GM03348 (cell line): Measurements from ENCODE around the gene CTNNA1.
"Not testable (repeated sequence)": the region's sequence is repeated elsewhere in the genome, so short reads cannot be mapped to it uniquely, and the experiment has no call there.

Experiments
- DNase-seq: peaks from one replicate; pipeline ENCODE4 v3.0.0; 2012; ENCODE audit warnings: low spot score

The CTNNA1 gene, protein sequence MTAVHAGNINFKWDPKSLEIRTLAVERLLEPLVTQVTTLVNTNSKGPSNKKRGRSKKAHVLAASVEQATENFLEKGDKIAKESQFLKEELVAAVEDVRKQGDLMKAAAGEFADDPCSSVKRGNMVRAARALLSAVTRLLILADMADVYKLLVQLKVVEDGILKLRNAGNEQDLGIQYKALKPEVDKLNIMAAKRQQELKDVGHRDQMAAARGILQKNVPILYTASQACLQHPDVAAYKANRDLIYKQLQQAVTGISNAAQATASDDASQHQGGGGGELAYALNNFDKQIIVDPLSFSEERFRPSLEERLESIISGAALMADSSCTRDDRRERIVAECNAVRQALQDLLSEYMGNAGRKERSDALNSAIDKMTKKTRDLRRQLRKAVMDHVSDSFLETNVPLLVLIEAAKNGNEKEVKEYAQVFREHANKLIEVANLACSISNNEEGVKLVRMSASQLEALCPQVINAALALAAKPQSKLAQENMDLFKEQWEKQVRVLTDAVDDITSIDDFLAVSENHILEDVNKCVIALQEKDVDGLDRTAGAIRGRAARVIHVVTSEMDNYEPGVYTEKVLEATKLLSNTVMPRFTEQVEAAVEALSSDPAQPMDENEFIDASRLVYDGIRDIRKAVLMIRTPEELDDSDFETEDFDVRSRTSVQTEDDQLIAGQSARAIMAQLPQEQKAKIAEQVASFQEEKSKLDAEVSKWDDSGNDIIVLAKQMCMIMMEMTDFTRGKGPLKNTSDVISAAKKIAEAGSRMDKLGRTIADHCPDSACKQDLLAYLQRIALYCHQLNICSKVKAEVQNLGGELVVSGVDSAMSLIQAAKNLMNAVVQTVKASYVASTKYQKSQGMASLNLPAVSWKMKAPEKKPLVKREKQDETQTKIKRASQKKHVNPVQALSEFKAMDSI

DNA sequence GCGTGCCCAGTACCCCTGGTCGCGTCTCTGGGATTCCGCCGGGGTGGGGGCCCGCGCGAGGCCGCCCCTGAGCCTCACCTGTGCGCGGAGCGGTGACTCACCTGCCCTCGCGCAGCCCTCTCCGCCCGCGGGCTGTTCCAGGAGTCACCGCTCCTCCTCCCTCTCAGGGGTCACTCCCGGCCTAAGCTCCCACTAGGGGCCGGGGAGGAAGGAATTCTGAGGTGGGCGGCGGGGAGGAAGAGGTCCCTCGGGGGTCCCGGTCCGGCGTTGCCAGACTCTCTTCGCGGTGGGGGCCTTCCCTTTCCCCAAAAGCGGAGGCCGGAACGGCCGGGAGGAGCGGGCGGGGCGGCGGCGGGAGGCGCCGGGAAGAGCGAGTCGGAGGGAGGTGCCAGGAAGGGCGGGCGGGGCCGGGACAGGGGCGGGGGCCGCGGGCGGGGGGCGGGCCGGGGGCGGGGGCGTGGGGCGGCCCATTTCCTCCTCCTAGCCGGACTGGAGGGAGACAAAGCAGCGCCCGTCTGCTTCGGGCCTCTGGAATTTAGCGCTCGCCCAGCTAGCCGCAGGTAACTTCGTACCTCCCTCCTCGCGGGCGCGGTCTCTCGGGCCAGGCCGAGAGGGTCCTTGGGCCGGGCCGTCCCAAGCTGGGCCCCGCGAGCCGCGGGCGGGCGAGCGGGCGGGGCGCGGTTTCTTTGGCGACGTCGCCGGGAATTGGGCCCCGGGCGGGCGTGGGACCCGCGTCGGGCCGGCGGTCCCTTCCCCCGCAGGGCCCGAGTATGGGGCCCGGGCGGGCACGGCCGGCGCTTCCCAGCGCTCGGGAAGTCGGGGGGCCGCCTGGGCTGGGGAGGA lies at the start of gene CTNNA1:
Gene CTNNA1 (plus strand): TSS at position 475 of the 843 bp plus-strand sequence. CDS start 28,500 bp downstream, outside the sequence.
- peak; percentile 97 for DNase-seq

DNA sequence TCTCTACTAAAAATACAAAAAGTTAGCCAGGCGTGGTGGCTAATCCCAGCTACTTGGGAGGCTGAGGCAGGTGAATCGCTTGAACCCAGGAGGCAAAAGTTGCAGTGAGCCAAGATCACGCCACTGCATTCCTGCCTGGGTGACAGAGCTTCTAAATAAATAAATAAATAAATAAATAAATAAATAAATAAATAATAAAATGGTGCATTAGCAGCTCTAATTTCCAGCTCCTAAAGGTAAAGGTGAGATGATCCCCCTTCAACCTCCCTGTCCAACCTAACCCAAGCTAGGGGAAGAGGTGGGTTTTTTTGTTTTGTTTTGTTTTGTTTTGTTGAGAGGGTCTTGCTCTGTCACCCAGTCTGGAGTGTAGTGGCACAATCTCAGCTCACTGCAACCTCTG lies 49.4 kb upstream of the CTNNA1 start:
- not testable (repeated sequence) for DNase-seq

DNA sequence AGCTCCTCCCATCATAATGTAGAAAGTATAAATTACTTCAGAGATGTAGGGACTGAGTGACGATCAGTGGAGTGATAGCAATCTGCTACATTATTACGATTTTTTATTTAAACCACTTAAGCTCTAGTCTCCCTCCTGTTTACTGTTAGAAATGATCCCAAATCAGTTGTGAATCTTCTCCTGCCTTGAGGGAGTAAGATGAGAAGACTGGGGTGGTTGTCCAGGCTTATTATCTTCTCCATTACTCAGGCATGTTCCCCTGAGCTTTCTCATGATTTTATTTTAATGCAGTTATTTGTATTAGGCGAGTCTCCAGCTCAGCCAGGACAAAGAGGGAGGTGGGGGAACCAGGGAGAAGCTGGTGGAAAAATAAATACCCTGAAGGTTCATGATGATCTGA lies 48.2 kb upstream of the CTNNA1 start:
- DNase-seq: no peak

DNA sequence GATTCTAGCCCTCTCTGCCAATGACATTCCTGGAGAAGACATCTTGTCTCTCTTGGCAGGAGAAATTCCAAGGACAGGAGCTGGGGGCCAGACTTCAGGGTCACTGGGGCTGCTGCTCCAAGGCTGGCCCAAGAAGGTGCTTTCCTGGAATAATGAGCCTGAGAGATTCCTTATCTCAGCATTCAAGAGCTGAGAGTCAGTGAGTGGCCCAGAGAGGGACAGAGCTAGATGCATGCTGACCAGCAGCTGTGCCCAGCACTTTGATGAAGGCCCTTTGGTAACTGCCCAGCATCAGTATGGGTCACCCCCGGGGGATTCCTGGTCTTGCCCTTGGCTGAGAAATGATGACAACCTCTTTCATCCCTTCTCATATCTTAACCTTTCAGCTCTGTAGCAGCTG lies 47.7 kb upstream of the CTNNA1 start:
- no peak for DNase-seq

DNA sequence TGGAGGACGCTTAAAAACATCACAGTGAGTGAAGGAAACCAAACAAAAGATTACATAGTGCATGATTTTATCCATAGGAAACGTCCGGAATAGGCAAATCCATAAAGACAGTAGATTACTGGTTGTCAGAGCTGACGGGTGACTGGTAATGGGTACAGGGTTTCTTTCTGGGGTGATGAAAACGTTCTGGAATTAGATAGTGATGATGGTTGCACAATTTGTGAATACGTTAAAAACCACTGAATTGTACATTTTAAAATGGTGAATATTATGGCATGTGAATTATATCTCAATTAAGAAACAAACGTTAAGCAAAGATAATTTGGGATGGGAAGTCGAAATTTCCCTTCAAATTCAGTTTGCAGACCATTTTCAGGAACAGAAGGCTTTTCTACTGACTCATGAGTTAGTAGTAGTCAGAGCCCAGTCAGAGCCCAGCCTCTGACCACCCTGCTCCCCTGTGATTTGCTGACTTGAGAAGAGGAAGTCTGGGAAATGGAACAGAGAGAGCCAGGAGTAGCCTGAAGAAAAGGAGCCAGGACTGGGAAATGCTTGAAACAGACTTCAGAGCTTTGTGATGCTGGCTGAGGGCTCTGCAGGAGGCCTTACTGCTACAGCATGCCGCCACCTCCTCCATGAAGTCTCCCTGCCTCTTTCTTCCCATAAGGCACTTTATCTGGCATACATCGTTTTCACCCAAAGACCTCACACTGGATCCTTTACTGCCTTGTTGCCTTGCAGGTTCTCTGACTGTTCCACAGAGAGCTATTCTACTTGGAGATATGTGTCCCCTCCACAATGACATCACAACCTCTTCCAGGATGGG lies 46.4 kb upstream of the CTNNA1 start:
- DNase-seq: peak; percentile 87

DNA sequence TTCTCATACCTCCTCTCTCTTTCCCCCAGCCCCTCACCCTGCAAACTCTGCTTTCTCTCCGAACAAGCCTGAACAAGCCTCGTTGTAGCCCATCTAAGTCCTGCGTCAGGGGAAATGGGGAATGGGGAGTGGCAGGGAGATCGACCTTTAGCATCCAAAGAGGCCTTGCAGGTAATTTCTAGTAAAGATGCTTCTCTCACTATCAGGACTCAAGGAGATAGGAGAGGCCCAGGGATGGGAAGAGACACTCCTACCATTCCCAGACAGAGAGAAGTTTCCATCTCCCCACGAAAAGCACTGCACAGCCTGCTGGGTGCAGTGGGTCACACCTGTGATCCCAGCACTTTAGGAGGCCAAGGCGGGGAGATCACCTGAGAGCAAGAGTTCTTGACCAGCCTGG lies 44.4 kb upstream of the CTNNA1 start:
- no peak for DNase-seq

DNA sequence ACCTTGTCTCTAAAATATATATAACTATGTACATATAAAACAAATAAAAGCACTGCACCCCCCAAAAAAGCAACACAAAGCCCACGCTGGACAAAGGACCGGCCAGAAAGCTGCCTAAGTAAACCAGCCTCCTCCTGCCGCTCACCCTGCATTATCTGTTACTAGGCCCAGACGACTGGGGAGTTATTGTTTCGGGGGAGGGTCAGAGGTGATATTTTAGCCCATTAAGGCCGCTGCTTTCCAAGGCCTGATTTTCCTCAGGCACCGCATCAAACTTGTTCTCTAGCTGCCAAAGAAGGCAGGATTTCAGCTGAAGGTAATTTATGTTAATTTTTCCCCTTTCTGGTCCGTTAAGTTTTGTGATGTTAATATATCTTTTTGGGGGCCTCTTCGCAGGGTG lies 44.0 kb upstream of the CTNNA1 start:
- DNase-seq: no peak

DNA sequence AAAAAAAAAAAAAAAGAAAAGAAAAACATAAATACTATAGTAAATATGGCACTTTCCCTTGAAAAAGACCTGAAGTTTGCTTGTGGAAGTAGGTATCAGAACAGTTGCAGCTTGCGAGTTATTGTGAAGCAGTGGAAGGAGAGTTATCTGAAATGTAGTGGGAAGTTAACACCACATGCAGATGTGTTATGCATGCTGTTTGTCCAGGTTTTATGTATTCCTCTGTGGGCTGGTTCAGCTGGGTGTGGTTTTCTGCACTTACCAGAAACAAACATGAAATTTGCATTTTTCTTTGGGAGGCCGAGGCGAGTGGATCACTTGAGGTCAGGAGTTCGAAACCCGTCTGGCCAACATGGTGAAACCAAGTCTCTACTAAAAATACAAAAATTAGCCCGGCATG lies 42.1 kb upstream of the CTNNA1 start:
- no peak for DNase-seq

DNA sequence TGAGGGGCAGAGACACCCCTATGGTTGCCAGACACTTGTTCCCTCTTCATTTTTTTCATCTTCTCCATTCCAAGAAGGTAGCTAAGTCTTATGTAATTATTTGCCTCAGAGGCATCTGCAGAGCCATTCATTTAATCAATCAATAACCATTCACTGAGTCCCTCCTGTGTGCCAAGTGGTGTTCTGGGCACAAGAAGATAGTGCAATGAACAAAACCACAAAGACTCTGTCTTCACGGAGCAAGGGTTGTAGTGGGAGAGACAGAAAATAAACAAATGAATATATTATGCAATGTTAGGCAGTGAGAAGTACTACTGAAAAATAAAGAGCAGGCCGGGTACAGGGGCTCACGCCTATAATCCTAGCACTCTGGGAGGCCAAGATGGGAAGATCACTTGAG lies 41.4 kb upstream of the CTNNA1 start:
- DNase-seq: no peak

DNA sequence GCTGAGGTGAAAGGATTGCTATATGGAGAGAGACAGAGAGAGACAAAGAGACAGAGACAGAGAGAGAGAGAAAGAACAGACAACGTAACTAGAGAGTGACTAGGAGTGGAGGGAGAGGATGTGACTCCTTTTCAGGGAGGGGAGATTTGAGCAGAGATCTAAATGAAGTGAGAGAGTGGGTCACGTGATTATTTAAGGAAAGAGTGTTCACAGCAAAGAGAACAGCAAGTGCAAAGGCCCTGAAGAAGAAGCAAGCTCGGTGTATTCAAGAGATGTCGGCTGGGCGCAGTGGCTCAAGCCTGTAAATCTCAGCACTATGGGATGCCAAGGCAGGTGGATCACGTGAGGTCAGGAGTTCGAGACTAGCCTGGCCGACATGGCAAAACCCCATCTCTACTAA lies 40.9 kb upstream of the CTNNA1 start:
- DNase-seq: no peak

DNA sequence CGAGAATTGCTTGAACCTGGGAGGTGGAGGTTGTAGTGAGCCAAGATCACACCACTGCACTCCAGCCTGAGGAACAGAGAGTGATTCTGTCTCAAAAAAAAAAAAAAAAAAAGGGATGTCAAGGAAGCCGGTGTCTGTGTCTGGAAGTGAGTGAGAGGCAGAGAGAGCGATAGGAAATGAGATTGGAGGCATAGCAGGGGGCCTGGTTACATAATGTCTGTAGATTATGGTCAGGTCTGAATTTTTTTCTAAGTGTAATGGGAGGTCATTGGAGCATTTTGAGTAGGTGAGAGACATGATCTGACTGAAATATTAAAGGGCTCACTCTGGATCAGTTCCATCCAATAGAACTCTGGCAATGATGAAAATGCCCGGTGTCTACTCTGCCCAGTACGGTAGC lies 40.4 kb upstream of the CTNNA1 start:
- DNase-seq: no peak

DNA sequence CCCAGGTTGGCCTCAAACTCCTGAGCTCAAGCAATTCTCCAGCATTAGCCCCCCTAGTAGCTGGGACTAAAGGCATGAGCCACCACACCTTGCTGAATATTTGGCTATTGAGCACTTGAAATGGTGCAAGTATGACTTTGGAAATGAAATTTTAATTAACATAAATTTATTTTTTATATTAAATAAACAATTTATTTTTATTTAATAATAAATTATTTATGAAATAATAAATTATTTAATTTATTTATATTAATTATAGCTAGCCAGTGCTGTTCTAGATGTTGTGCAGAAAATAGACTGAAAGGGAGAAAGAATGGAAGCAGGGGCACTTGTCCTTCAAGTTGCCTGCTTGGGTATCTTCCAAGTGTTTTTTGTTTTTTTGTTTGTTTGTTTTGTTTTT lies 40.0 kb upstream of the CTNNA1 start:
- no peak for DNase-seq

DNA sequence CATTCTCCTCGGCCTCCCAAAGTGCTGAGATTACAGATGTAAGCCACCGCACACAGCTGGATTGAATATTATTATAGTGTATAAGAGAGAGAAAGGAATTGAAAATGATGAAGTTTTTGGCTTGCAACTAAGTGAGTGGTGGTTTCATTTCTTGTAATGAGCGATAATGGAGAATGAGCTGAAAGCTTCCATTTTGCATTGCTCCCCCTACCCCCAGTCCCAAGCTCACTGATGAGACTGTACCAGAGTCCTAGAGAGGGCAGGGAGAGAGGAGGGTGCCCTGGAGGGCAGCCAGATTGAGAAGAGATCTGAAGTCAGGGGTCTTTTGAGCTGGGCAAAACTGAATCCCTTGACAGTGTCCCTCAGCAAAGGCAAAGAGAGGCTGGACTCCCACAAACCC lies 38.5 kb upstream of the CTNNA1 start:
- DNase-seq: no peak

DNA sequence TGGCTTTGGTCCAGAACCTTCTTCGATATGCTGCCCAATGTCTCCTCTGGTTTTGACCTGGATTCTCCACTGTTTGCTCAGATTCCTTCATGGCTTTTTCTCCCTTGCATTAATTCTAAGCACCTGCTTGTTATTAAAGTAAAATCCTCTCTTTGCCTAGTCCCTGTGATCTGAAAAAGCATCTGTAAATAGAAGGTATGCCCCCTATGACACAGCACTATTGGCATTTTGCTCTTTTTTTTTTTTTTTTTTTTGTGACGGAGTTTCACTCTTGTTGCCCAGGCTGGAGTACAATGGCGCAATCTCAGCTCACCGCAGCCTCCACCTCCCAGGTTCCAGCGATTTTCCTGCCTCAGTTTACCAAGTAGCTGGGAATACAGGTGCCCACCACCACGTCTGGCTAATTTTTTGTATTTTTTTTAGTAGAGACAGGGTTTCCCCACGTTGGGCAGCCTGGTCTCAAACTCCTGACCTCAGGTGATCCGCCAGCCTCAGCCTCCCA lies 37.2 kb upstream of the CTNNA1 start:
- not testable (repeated sequence) for DNase-seq

DNA sequence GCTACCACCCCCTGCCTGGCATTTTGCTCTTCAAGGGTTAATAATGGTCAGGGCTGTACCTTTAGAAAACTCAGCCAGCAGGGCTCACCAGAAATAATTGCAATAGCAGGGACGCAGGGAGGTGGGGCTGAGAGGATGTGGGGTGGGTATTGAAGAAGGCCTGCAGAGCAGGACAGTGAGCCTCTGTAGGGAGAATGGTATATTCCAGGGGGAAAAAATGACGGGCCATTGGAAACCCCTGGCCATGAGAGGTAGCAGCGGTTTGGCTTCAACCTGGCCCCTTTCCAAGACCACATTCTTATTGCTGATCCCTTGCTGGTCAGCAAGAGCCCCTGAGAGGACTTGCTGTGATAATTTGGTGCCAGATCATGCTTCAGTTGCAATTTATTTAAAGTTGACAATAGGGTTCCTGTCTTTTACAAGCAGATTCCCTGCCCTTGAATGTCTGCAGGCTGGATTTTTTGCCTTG lies 36.7 kb upstream of the CTNNA1 start:
- DNase-seq: no peak

DNA sequence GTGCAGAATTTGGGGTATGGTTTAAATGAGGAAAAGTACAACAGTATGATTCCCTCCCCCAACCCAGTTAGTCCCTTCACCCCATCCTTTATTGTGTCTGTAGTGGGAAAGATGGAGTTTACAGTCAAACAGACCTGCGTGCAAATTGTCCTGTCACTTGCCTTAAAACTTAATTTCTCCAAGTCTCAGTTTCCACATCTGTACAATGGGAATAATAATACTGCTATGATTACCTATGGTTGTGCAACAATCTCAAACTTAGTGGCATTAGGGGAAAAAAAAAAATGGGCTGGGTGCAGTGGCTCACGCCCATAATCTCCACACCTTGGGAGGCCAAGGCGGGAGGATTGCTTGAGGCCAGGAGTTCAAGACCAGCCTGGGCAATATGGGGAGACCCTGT lies 35.8 kb upstream of the CTNNA1 start:
- DNase-seq: no peak

DNA sequence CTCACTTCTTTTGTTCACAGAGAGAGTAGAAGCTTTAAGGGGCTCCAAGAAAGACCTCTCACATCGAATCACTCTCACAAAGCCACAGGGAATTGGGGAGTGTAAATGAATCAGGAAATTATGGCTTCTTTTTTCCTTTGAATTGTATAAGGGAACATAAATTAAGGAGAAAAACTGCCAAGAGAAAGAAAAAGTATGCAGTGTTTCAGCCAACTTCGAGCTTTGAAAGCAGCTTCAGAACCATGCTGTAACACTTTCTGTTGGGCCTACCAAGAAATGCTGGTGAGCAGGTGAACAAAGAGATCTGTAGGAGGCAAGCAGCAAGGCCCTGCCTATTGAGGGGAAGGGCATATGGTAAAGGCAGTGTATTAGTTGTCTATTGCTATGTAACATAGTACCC lies 33.4 kb upstream of the CTNNA1 start:
- no peak for DNase-seq

DNA sequence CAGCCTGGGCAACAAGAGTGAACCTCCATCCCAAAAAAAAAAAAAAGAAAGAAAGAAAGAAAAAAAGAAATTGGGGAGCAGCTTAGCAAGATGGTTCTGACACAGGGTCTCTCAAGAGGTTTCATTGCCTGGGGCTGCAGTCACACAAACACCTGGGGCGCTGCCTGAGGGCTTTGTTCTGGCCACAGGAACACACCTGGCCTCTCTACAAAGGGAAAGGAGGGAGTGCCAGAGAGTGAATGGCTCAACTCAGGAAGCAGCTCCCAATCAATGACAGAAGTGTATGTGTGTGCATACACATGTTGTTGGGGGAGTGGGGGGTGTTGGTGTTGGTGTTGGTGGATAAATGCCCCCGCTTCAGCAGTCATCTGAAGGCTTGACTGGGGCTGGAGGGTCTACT lies 32.4 kb upstream of the CTNNA1 start:
- DNase-seq: no peak

DNA sequence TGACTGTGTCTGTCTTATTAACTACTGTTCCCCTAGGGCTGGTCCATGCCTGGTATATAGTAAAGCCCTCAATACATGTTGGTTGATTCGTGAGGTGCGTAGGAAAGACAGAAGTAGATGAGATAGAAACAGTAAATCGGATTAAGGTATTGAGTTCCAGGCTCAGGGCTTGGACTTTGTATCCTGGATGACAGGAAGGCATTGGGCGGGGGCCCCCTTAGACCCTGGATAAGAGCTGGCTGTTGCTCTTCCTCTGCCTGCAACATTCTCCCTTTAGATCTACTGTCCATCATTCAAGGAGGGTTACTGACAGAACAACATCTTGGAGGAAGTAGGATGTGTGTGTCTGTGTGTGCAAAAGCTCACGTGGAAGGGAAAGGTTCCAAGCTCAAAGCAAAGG lies 31.2 kb upstream of the CTNNA1 start:
- no peak for DNase-seq

DNA sequence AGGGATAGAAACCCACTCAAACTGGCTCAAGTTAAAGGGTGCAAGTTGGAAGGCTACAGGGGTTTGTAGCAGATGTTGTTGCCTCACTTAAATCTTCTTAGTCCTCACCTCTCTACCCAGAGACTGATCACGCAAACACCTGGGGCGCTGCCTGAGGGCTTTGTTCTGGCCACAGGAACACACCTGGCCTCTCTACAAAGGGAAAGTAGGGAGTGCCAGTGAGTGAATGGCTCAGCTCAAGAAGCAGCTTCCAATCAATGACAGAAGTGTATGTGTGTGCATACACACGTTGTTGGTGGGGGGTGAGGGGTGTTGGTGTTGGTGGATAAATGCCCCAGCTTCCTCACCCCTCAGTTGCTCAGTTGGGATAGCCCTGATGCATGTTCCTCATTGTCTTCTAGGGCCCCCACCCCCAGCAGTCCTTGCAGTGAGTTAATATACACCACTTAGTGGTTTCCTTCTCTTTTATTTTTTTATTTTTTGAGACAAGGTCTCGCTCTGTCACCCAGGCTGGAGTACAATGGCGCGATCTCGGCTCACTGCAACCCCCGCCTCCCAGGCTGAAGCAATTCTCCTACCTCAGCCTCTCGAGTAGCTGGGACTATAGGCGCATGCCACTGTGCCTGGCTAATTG lies 30.6 kb upstream of the CTNNA1 start:
- DNase-seq: no peak
